ENCODE data around the gene MYMK.

The MYMK gene

DNA sequence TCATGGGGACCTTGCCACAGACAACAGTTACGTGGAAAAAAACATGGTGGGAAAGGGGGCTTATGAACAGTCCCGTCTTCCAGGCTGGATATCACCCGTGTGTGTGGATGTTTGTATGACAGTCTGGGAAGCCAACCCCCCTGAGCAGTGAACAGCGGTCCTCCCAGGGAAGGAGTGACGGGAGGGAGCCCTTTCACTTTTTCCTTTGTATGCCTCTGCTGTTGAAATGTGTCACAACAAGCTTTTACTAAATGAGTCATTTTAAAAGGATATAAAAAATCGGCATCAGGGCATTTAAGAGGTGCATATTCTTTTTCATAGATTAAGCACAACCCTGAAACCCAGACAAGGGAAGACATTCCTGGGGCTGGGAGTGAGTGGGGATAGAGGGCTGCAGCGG lies 5.1 kb downstream of the MYMK start:
- TF ChIP-seq, protein P1, sequence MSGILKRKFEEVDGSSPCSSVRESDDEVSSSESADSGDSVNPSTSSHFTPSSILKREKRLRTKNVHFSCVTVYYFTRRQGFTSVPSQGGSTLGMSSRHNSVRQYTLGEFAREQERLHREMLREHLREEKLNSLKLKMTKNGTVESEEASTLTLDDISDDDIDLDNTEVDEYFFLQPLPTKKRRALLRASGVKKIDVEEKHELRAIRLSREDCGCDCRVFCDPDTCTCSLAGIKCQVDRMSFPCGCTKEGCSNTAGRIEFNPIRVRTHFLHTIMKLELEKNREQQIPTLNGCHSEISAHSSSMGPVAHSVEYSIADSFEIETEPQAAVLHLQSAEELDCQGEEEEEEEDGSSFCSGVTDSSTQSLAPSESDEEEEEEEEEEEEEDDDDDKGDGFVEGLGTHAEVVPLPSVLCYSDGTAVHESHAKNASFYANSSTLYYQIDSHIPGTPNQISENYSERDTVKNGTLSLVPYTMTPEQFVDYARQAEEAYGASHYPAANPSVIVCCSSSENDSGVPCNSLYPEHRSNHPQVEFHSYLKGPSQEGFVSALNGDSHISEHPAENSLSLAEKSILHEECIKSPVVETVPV (CRISPR knock-in tag; IDR thresholded peaks at IDR 0.05) = no peak
- TF ChIP-seq OSR1 (CRISPR knock-in tag; IDR thresholded peaks at IDR 0.05) (no peak), SNAI2 (CRISPR knock-in tag; IDR thresholded peaks at IDR 0.05) (no peak), RARB (CRISPR knock-in tag; IDR thresholded peaks at IDR 0.05) (no peak), GLIS3 (CRISPR knock-in tag; IDR thresholded peaks at IDR 0.05) (no peak), ZNF8 (CRISPR knock-in tag; IDR thresholded peaks at IDR 0.05) (no peak), ZC3H10 (CRISPR knock-in tag; IDR thresholded peaks at IDR 0.05) (no peak), ARNTL (CRISPR knock-in tag; IDR thresholded peaks at IDR 0.05; ENCODE audit: borderline replicate concordance, low read depth) (no peak), TOX (CRISPR knock-in tag; IDR thresholded peaks at IDR 0.05; ENCODE audit: borderline replicate concordance) (no peak), ESRRG (CRISPR knock-in tag; IDR thresholded peaks at IDR 0.05) (no peak), PPARA (CRISPR knock-in tag; IDR thresholded peaks at IDR 0.05; ENCODE audit: borderline replicate concordance) (no peak)
- TF ChIP-seq, protein P2, sequence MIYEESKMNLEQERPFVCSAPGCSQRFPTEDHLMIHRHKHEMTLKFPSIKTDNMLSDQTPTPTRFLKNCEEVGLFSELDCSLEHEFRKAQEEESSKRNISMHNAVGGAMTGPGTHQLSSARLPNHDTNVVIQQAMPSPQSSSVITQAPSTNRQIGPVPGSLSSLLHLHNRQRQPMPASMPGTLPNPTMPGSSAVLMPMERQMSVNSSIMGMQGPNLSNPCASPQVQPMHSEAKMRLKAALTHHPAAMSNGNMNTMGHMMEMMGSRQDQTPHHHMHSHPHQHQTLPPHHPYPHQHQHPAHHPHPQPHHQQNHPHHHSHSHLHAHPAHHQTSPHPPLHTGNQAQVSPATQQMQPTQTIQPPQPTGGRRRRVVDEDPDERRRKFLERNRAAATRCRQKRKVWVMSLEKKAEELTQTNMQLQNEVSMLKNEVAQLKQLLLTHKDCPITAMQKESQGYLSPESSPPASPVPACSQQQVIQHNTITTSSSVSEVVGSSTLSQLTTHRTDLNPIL (CRISPR knock-in tag; IDR thresholded peaks at IDR 0.05; ENCODE audit: low read depth) = no peak
- no peak for ATAC-seq

DNA sequence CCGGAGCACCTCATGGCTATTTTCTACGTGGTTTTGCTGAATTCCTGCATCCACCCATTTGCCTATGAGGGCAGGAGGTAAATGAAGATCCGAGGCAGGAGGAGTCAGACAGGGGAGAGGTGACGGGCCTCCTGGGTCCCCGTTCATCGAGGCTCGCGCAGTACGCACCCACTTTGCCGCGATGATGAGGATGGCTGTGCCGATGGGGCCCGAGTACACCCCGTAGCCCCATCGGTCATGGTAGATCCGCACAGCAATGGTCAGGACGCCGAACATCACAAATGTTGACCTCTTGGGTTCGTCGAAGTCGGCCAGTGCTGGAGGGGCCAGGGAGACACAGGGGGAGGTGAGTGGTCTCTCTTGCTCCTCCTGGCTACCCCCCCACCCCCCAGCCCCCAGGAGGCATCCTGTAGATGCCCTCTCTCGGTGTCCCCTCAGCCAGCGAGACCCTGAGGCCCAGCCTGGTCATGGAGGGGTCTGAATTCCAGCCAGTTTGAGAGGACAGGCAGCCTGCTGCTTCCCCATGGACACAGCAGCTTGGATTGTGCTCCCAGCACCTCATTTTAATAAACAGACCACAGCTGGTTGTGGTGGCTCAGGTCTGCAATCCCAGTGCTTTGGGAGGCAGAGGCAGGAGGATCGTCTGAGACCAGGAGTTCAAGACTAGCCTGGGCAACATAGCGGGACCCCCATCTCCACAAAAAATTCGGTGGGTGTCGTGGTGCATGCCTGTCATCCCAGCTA lies 5.9 kb downstream of the MYMK start:
- no peak for ATAC-seq
- TF ChIP-seq ZFP3 (CRISPR knock-in tag; IDR thresholded peaks at IDR 0.05) (no peak), ISL1 (CRISPR knock-in tag; IDR thresholded peaks at IDR 0.05) (no peak), RARB (CRISPR knock-in tag; IDR thresholded peaks at IDR 0.05) (no peak), CSDC2 (CRISPR knock-in tag; IDR thresholded peaks at IDR 0.05) (no peak), GLIS3 (CRISPR knock-in tag; IDR thresholded peaks at IDR 0.05) (no peak), TCF4 (CRISPR knock-in tag; IDR thresholded peaks at IDR 0.05; ENCODE audit: borderline replicate concordance) (no peak)
- TF ChIP-seq, protein P3, sequence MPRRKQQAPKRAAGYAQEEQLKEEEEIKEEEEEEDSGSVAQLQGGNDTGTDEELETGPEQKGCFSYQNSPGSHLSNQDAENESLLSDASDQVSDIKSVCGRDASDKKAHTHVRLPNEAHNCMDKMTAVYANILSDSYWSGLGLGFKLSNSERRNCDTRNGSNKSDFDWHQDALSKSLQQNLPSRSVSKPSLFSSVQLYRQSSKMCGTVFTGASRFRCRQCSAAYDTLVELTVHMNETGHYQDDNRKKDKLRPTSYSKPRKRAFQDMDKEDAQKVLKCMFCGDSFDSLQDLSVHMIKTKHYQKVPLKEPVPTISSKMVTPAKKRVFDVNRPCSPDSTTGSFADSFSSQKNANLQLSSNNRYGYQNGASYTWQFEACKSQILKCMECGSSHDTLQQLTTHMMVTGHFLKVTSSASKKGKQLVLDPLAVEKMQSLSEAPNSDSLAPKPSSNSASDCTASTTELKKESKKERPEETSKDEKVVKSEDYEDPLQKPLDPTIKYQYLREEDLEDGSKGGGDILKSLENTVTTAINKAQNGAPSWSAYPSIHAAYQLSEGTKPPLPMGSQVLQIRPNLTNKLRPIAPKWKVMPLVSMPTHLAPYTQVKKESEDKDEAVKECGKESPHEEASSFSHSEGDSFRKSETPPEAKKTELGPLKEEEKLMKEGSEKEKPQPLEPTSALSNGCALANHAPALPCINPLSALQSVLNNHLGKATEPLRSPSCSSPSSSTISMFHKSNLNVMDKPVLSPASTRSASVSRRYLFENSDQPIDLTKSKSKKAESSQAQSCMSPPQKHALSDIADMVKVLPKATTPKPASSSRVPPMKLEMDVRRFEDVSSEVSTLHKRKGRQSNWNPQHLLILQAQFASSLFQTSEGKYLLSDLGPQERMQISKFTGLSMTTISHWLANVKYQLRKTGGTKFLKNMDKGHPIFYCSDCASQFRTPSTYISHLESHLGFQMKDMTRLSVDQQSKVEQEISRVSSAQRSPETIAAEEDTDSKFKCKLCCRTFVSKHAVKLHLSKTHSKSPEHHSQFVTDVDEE (CRISPR knock-in tag; IDR thresholded peaks at IDR 0.05) = no peak
- TF ChIP-seq, protein P1 (CRISPR knock-in tag; IDR thresholded peaks at IDR 0.05) = no peak

DNA sequence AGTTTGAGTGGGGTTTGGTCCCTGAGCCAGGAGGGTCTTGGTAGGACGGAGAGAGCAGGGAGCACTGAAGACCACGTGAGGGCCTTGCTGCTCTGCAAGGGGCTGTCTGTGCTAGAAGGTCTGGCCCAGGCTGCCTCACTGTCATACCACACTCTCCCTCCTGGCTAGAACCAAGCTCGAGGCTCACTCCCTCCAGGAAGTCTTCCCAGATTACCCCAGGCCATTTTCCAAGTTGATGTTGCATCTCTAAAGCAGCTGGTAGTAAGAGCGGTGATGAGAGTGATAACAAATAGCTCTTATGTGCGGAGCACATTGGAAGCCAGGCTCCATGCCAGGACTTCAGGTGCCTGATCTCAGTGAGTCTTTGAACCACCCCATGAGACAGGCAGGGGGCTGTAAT lies 6.6 kb downstream of the MYMK start:
- no peak for TF ChIP-seq ZNF8 (CRISPR knock-in tag; IDR thresholded peaks at IDR 0.05)
- ATAC-seq = no peak

DNA sequence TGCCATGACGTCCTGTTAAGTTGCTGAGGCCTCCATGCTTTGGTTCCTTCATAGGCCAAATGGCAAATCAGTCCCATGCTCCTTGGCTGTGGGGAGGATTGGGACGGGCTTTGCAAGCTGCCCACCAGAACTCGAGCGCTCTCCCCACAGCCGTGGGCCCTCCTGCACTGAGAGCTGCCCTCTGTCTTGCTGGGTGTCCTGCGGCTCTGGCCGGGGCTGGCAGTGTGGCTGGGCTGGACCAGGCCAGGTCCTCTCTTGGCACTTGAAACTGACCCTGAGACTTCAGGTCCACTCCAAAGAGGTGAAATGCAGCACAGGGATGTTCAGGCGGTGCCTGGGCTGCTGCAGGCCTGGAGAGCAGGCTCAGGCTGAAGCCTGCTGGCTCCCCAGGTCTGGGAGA lies 7.0 kb downstream of the MYMK start:
- TF ChIP-seq, protein P3 (CRISPR knock-in tag; IDR thresholded peaks at IDR 0.05) = no peak
- TF ChIP-seq PPARA (CRISPR knock-in tag; IDR thresholded peaks at IDR 0.05; ENCODE audit: borderline replicate concordance) = no peak
- TF ChIP-seq, protein P1 (CRISPR knock-in tag; IDR thresholded peaks at IDR 0.05) = no peak
- no peak for TF ChIP-seq ZFP30 (CRISPR knock-in tag; IDR thresholded peaks at IDR 0.05)
- ATAC-seq = no peak

Data from SK-N-SH treated with all-trans-retinoic acid at 6 μM for 48 hours (cell line).